ENCODE results near the gene SOCS1.

- TF ChIP-seq CTCF (IDR thresholded peaks at IDR 0.05; ENCODE audit: low read depth, low read length, missing input control) (no peak), RAD21 (IDR thresholded peaks at IDR 0.05) (no peak), ATF3 (IDR thresholded peaks at IDR 0.05) (no peak), JUND (IDR thresholded peaks at IDR 0.05) (no peak), SP1 (IDR thresholded peaks at IDR 0.05) (no peak), YY1 (IDR thresholded peaks at IDR 0.05) (no peak), REST (IDR thresholded peaks at IDR 0.05) (no peak), MAX (IDR thresholded peaks at IDR 0.05) (no peak), NR2F2 (IDR thresholded peaks at IDR 0.05) (no peak), GABPA (IDR thresholded peaks at IDR 0.05 in 1 of 2, conservative IDR thresholded peaks at IDR 0.05 in 1 of 2) (no peak), RXRA (IDR thresholded peaks at IDR 0.05) (no peak), TAF1 (conservative IDR thresholded peaks at IDR 0.05) (no peak)
Observed at GRCh38 chr16:11264155-11264832, 8.3 kb upstream of the SOCS1 start.

Data from liver (tissue), 3 donors.